HEK293 (cell line): ENCODE measurements around the gene COX7A1.

Experiments used
- CTCF ChIA-PET: fragments of 350-600 bp; formaldehyde crosslinking; extraction: SDS; loops from one replicate; lab custom pipeline; 2021; ENCODE audit warnings: antibody characterized with exemption; lab: Yijun Ruan, JAX
- POLR2A ChIA-PET: fragments of 300-600 bp; formaldehyde crosslinking; extraction: SDS; loops from one replicate; lab custom pipeline; 2020; ENCODE audit warnings: antibody characterized with exemption, inconsistent platforms; lab: Yijun Ruan, JAX
- H3K27ac ChIP-seq: fragments of 200-500 bp; sonication (Bioruptor generic); 2 replicates; pipeline ENCODE4 v1.5.1; 2014; ENCODE audit warnings: low read depth, low read length, control low read depth, inconsistent platforms; ENCODE audit errors: extremely low read depth
- H3K36me3 ChIP-seq, 2 experiments: fragments of 200-500 bp in 1 of 2; sonication (Bioruptor generic) in 1 of 2; 1 replicate in 1 of 2; 2 replicates in 1 of 2; pipeline ENCODE4 v1.5.1; 2014 to 2017; ENCODE audit warnings: inconsistent platforms in 2 of 2, low read length in 2 of 2; ENCODE audit not compliant: control insufficient read depth in 2 of 2, insufficient read depth in 1 of 2
- H3K4me1 ChIP-seq: fragments of 200-500 bp; sonication (Bioruptor generic); 2 replicates; pipeline ENCODE4 v1.5.1; 2014; ENCODE audit warnings: mild to moderate bottlenecking, low read length, inconsistent platforms; ENCODE audit not compliant: control insufficient read depth, insufficient read depth
- H3K4me3 ChIP-seq: 2 replicates; pipeline ENCODE4 v1.5.1; 2011; ENCODE audit warnings: low read depth, mild to moderate bottlenecking, control low read depth, low read length, moderate library complexity
- H3K9me3 ChIP-seq: fragments of 200-500 bp; sonication (Bioruptor generic); 2 replicates; pipeline ENCODE4 v1.5.1; 2014; ENCODE audit warnings: low read depth, low read length, inconsistent platforms; ENCODE audit not compliant: control insufficient read depth, insufficient read depth
- BCL11B ChIP-seq: fragments of 450-650 bp; formaldehyde crosslinking; IDR thresholded peaks from 2 replicates; pipeline ENCODE4 v1.5.1; 2016; ENCODE audit warnings: low read depth, missing biosample characterization, missing genetic modification characterization
- KLF9 ChIP-seq: fragments of 450-650 bp; formaldehyde crosslinking; IDR thresholded peaks from 2 replicates; pipeline ENCODE4 v1.5.1; 2016; ENCODE audit warnings: missing biosample characterization, missing genetic modification characterization, low read depth
- MZF1 ChIP-seq: fragments of 450-650 bp; formaldehyde crosslinking; IDR thresholded peaks from 2 replicates; pipeline ENCODE4 v1.5.1; 2017; ENCODE audit warnings: missing biosample characterization, missing genetic modification characterization, borderline replicate concordance
- PRDM1 ChIP-seq: fragments of 450-650 bp; formaldehyde crosslinking; IDR thresholded peaks from 2 replicates; pipeline ENCODE4; 2016; ENCODE audit warnings: missing biosample characterization, missing genetic modification characterization
- SETDB1 ChIP-seq: IDR thresholded peaks from one replicate; pipeline ENCODE4 v1.6.1; 2017; ENCODE audit warnings: mild to moderate bottlenecking, low read length, moderate library complexity, mixed read lengths; ENCODE audit not compliant: insufficient read length
- WT1 ChIP-seq: fragments of 450-650 bp; formaldehyde crosslinking; IDR thresholded peaks from 2 replicates; pipeline ENCODE4 v1.5.1; 2016; ENCODE audit warnings: missing biosample characterization, missing genetic modification characterization
- YY1 ChIP-seq: fragments of 450-650 bp; formaldehyde crosslinking; IDR thresholded peaks from 2 replicates; pipeline ENCODE4 v1.5.1; 2018; ENCODE audit warnings: missing biosample characterization, missing genetic modification characterization
- ZBTB20 ChIP-seq: fragments of 450-650 bp; formaldehyde crosslinking; IDR thresholded peaks from 2 replicates; pipeline ENCODE4 v1.5.1; 2016; ENCODE audit warnings: missing biosample characterization, missing genetic modification characterization
- ZFP37 ChIP-seq: fragments of 450-650 bp; formaldehyde crosslinking; IDR thresholded peaks from 2 replicates; pipeline ENCODE4 v1.5.1; 2016; ENCODE audit warnings: missing biosample characterization, missing genetic modification characterization
- ZNF157 ChIP-seq: fragments of 450-650 bp; formaldehyde crosslinking; IDR thresholded peaks from 2 replicates; pipeline ENCODE4 v1.5.1; 2016; ENCODE audit warnings: missing biosample characterization, missing genetic modification characterization
- ZNF24 ChIP-seq: fragments of 450-650 bp; formaldehyde crosslinking; IDR thresholded peaks from 2 replicates; pipeline ENCODE4 v1.5.1; 2016; ENCODE audit warnings: missing biosample characterization, missing genetic modification characterization
- ZNF266 ChIP-seq: fragments of 450-650 bp; formaldehyde crosslinking; IDR thresholded peaks from 2 replicates; pipeline ENCODE4 v1.5.1; 2016; ENCODE audit warnings: missing biosample characterization, missing genetic modification characterization, low read depth
- ZNF362 ChIP-seq: fragments of 450-650 bp; formaldehyde crosslinking; IDR thresholded peaks from 2 replicates; pipeline ENCODE4 v1.5.1; 2016; ENCODE audit warnings: missing biosample characterization, missing genetic modification characterization
- ZNF518A ChIP-seq: fragments of 450-650 bp; formaldehyde crosslinking; conservative IDR thresholded peaks from 2 replicates; pipeline ENCODE4 v1.5.1; 2016; ENCODE audit warnings: low read depth, missing biosample characterization, missing genetic modification characterization
- ZNF610 ChIP-seq: fragments of 450-650 bp; formaldehyde crosslinking; IDR thresholded peaks from 2 replicates; pipeline ENCODE4 v1.5.1; 2016; ENCODE audit warnings: missing biosample characterization, missing genetic modification characterization, borderline replicate concordance
- ZNF670 ChIP-seq: fragments of 450-650 bp; formaldehyde crosslinking; IDR thresholded peaks from 2 replicates; pipeline ENCODE4 v1.5.1; 2016; ENCODE audit warnings: missing biosample characterization, missing genetic modification characterization, low read depth
- ZNF843 ChIP-seq: fragments of 450-650 bp; formaldehyde crosslinking; IDR thresholded peaks from 2 replicates; pipeline ENCODE4 v1.5.1; 2016; ENCODE audit warnings: missing biosample characterization, missing genetic modification characterization
- TF ChIP-seq, protein P1 (sequence below): fragments of 450-650 bp; formaldehyde crosslinking; IDR thresholded peaks from 2 replicates; pipeline ENCODE4 v1.5.1; 2016; ENCODE audit warnings: missing biosample characterization, missing genetic modification characterization
- TF ChIP-seq, protein P2 (sequence below): fragments of 450-650 bp; formaldehyde crosslinking; IDR thresholded peaks from 2 replicates; pipeline ENCODE4 v1.5.1; 2016; ENCODE audit warnings: missing biosample characterization, missing genetic modification characterization
- TF ChIP-seq, protein P3 (sequence below): fragments of 450-650 bp; formaldehyde crosslinking; IDR thresholded peaks from 2 replicates; pipeline ENCODE4 v1.5.1; 2016; ENCODE audit warnings: missing biosample characterization, missing genetic modification characterization

COX7A1 gene

DNA sequence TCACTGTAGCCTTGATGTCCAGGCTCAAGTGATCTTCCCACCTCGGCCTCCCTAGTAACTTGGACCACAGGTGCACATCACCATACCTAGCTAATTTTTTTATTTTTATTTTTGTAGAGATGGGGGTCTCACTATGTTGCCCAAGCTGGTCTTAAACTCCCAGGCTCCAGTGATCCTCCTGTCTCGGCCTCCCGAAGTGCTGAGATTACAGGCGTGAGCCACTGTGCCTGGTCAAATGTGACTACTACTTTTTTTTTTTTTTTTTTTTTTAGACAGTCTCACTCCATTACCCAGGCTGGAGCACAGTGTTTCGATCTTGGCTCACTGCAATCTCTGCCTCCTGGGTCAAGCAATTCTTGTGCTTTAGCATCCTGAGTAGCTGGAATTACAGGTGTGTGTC lies 20.6 kb upstream of the COX7A1 start:
- Histone ChIP-seq H3K4me3 (no peak overlapping the region), H3K4me1 (peaks cover 24% of the 10 kb centered on the region), H3K36me3 (no peaks in the 10 kb centered on the region; a peak in 1 of 3 replicates), H3K27ac (no peak overlapping the region), H3K9me3 (no peaks in the 10 kb centered on the region; the same call in none of the 2 replicates)
- CTCF ChIA-PET: interaction anchor here (0.6 to 12.3 kb wide), 4 partner anchors 33 to 224 kb away, joined by 3 to 289 read pairs (median 21); partner anchors contain the start of gene CAPNS1
- POLR2A ChIA-PET: interaction anchor here (0.6 to 1.6 kb wide), 5 partner anchors 45 to 1334 kb away, joined by 3 to 8 read pairs (median 5); partner anchors contain the start of genes POLR2I and ZNF793
- TF ChIP-seq ZNF362: peak; percentile 76; the same call in 1 of the 2 replicates
- no peak for TF ChIP-seq ZNF24 (tag by site-specific recombination)
- TF ChIP-seq ZNF670: no peak
- TF ChIP-seq PRDM1 (tag by site-specific recombination): no peak

- ChIA-PET CTCF (interaction anchor here (0.6 to 12.3 kb wide), 18 partner anchors 10 to 287 kb away, joined by 3 to 289 read pairs (median 4); partner anchors contain the start of genes POLR2I, TBCB and WDR62), POLR2A (interaction anchor here (0.7 to 6.2 kb wide), 9 partner anchors 29 to 200 kb away, joined by 3 to 64 read pairs (median 7); partner anchors contain the start of genes ALKBH6, CAPNS1, POLR2I and TBCB)
- Histone ChIP-seq H3K4me1 (peaks cover 28% of the 10 kb centered on the region), H3K36me3 (peaks cover 0 to 13% of the 10 kb centered on the region in 2 experiments; a peak in 1 of 3 replicates), H3K27ac (peak overlapping the region; percentile 92), H3K4me3 (no peak overlapping the region), H3K9me3 (no peaks in the 10 kb centered on the region)
- TF ChIP-seq MZF1 (tag by site-specific recombination) (peak; percentile 91), YY1 (tag by site-specific recombination) (peak; percentile 25; the same call in 1 of the 2 replicates), SETDB1 (no peak), KLF9 (tag by site-specific recombination) (no peak), ZFP37 (tag by site-specific recombination) (peak; percentile 33; the same call in 1 of the 2 replicates), WT1 (peak; percentile 56; the same call in 1 of the 2 replicates), ZNF266 (no peak), ZBTB20 (tag by site-specific recombination) (peak; percentile 77), ZNF518A (tag by site-specific recombination) (no peak), ZNF843 (tag by site-specific recombination) (peak; percentile 97), BCL11B (peak; percentile 41; the same call in 1 of the 2 replicates), ZNF610 (tag by site-specific recombination) (peak; percentile 39; the same call in 1 of the 2 replicates), ZNF157 (tag by site-specific recombination) (no peak)
- TF ChIP-seq, protein P1, sequence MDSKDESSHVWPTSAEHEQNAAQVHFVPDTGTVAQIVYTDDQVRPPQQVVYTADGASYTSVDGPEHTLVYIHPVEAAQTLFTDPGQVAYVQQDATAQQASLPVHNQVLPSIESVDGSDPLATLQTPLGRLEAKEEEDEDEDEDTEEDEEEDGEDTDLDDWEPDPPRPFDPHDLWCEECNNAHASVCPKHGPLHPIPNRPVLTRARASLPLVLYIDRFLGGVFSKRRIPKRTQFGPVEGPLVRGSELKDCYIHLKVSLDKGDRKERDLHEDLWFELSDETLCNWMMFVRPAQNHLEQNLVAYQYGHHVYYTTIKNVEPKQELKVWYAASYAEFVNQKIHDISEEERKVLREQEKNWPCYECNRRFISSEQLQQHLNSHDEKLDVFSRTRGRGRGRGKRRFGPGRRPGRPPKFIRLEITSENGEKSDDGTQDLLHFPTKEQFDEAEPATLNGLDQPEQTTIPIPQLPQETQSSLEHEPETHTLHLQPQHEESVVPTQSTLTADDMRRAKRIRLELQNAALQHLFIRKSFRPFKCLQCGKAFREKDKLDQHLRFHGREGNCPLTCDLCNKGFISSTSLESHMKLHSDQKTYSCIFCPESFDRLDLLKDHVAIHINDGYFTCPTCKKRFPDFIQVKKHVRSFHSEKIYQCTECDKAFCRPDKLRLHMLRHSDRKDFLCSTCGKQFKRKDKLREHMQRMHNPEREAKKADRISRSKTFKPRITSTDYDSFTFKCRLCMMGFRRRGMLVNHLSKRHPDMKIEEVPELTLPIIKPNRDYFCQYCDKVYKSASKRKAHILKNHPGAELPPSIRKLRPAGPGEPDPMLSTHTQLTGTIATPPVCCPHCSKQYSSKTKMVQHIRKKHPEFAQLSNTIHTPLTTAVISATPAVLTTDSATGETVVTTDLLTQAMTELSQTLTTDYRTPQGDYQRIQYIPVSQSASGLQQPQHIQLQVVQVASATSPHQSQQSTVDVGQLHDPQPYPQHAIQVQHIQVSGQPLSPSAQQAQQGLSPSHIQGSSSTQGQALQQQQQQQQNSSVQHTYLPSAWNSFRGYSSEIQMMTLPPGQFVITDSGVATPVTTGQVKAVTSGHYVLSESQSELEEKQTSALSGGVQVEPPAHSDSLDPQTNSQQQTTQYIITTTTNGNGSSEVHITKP: peak; percentile 61
- TF ChIP-seq, protein P2, sequence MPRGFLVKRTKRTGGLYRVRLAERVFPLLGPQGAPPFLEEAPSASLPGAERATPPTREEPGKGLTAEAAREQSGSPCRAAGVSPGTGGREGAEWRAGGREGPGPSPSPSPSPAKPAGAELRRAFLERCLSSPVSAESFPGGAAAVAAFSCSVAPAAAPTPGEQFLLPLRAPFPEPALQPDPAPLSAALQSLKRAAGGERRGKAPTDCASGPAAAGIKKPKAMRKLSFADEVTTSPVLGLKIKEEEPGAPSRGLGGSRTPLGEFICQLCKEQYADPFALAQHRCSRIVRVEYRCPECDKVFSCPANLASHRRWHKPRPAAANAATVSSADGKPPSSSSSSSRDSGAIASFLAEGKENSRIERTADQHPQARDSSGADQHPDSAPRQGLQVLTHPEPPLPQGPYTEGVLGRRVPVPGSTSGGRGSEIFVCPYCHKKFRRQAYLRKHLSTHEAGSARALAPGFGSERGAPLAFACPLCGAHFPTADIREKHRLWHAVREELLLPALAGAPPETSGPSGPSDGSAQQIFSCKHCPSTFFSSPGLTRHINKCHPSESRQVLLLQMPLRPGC (tag by site-specific recombination): peak; percentile 70
- TF ChIP-seq, protein P3, sequence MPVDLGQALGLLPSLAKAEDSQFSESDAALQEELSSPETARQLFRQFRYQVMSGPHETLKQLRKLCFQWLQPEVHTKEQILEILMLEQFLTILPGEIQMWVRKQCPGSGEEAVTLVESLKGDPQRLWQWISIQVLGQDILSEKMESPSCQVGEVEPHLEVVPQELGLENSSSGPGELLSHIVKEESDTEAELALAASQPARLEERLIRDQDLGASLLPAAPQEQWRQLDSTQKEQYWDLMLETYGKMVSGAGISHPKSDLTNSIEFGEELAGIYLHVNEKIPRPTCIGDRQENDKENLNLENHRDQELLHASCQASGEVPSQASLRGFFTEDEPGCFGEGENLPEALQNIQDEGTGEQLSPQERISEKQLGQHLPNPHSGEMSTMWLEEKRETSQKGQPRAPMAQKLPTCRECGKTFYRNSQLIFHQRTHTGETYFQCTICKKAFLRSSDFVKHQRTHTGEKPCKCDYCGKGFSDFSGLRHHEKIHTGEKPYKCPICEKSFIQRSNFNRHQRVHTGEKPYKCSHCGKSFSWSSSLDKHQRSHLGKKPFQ (tag by site-specific recombination): peak; percentile 77
These were observed 17.0 kb upstream of the COX7A1 start for GRCh38 chr19:36169084-36169760.
